NCI-H2107 treated with DMSO at 0.1 percent for 48 hours (cell line): ENCODE measurements around the gene FANCG.

Experiments used
- DNase-seq: peaks from one replicate; lab custom pipeline; 2025; ENCODE audit not compliant: unreplicated experiment; lab: John Stamatoyannopoulos, UW

FANCG gene

GRCh38 chr9:35067056-35067455, 12.7 kb downstream of the FANCG start:
- no peak for DNase-seq

GRCh38 chr9:35060548-35061207, 19.1 kb downstream of the FANCG start:
- DNase-seq, result no peak

DNA sequence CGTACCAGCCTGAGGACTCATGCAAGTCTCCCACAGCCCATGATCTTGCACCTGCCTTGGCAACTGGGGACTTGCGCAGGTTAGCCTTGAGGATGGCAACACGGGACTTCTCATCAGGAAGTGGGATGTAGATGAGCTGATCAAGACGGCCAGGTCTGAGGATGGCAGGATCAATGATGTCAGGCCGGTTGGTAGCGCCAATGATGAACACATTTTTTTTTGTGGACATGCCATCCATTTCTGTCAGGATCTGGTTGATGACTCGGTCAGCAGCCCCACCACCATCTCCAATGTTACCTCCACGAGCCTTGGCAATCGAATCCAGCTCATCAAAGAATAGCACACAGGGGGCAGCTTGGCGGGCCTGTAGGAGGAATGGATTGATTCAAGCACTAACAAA, 20.3 kb downstream of the FANCG start:
- no peak for DNase-seq

DNA sequence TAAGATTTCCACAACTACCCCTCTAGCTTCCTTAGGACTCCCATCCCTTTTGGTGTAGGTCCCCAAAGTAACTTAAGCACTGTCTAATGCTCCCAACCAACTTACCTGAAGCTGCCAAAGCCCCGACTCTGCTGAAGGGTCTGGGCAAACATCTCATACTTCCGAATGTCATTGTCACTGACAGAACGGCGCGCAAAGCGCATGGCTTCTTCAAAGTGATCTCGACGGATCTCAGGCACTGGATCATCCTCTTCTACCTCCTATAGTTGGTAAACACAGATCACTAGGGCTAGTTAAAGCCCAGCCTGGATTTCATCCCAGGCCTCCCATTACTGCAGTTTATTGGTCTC, 22.5 kb downstream of the FANCG start:
- DNase-seq, result no peak

GRCh38 chr9:35056571-35057270, 23.0 kb downstream of the FANCG start:
- DNase-seq, result no peak

DNA sequence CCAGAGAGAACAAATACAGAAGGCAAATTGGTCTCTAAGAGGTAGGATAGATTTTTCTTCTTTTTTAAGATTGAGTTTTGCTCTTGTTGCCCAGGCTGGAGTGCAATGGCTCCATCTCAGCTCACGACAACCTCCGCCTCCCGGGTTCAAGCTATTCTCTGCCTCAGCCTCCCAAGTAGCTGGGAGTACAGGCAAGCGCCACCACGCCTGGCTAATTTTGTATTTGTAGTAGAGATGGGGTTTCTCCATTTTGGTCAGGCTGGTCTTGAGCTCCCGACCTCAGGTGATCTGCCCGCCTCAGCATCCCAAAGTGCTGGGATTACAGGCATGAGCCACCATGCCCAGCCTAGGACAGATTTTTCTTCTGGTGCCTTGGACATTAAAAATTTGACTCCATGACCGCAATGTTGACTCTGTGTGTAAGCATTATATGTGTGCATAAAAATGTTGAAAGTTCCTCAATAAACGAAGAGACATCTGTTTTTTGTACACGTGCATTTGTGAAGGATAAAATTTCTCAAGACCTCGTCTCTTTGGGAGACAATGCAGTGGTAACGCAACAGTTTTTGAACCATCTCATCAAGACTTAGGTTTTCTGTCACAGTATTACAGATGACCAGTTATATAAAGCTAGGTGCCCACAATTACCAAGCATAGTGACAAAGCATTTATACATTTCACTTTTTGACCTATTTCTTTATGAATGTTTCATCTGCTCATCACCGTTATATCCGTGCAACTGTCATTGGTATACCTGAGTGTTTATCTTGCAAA, 24.7 kb downstream of the FANCG start:
- no peak for DNase-seq

- no peak for DNase-seq
Observed at GRCh38 chr9:35054185-35054835, 25.4 kb downstream of the FANCG start.

GRCh38 chr9:35051069-35051967, 28.4 kb downstream of the FANCG start:
- DNase-seq, result peak; percentile 4

DNA sequence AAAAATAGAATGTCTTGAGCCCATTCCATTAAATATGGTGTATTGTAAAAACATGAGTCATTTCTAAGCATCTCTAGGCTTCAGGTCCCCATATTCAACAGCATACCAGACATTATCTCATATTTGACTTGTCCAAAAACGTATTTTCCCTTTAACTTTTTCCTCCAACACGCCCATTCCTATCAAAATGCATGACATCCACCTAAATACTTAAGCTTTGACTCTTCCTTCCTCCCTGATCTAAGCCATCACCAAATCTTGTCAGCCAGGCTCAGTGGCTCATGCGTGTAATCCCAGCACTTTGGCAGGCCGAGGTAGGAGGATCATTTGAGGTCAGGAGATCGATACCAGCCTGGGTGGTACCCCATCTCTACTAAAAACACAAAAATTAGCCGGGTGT, 31.2 kb downstream of the FANCG start:
- DNase-seq, result no peak

GRCh38 chr9:35044071-35044470, 35.7 kb downstream of the FANCG start:
- no peak for DNase-seq

DNA sequence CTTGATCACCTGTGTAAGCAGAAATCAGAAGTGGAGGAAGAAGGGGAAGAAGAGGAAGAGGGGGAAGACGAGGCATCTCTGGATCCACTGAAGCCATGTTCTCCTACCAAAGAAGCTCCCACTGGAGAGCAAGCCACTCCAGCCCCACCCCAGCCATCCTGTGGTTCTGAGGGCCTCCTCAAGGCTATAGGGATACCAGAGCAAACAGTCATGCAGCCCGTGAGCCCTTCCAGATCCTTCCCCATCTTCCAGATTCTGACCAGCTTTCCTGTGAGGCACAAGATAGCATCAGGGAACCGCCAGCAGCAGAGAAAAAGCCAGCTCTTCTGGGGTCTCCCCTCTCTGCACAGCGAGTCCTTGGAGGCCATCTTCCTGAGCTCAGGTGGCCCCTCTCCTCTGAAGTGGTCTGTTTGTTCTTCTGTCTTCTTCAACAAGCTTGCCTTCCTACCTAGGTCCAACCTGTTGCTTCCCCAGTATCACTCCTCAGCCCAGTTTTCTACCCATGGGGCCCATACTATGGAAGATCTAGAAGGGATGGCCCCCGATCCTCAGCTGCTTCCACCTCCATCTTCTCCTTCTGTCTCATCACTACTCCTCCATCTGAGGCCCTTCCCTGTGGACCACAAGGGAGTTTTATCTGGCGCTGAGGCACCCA, 36.7 kb downstream of the FANCG start:
- DNase-seq, result no peak

DNA sequence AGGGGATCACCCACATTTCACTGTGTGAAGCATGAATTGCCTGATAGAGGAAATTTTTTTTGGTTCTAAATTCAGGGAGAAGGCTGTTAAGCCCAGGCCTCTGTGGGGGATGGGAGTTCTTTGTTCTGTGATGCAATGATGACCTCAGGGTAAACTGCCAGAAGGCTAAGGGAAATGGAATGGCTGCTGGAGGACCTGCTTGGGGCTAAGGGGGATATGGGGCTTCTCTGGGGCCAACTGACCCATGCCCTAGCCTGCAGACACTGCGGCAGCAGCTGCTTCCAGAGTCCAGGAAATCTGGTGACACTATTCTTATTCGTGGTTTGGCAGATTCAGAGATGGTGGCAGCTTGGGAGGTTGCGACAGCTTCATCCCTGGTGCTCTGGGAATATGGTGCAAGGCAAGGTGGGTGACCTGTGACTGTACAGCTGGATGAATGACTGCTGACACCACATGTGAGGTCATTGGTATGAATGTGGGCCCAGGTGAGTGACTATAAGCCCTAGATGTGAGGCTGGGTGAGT, 37.6 kb downstream of the FANCG start:
- no peak for DNase-seq

DNA sequence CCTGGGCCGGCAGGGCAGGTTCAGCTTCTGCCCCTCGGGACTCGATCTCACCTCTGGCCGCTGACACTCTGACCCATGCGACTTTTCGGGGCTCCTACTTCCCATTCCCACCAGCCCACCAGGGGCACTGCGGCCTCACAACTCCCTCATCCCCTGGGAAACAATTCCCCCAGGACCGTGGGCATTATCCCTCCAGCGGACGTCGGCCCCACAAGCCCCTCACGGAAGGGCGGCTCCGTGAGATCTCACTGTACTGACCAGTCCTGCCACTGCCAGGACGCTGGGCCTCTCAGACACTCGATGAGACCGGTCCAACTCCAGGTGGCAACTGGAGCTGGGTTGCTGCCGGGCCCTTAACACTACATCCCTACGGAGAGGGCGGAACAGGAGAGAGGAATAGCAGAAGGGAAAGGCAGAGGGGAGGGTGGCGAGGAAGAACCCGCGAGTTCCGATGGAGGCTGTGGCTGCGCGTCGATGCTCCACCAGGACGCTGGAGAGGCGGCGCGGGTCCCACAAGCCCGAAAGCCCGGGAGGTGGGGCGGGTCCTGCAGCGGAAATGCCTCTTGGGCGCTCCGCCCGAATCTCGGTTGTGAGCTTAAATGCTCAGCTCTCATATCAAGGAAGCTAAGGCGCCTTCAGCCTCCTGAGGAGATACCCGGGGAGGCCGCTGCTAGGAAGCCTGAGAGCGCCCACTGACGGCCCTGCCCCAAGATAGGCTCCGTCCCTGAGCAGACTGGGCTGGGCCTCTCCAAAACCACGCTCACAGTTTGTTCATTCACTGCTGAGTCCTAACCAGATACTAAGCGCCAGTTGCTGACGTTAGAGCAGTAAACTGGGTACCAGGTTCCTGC, 43.7 kb downstream of the FANCG start:
- no peak for DNase-seq

DNA sequence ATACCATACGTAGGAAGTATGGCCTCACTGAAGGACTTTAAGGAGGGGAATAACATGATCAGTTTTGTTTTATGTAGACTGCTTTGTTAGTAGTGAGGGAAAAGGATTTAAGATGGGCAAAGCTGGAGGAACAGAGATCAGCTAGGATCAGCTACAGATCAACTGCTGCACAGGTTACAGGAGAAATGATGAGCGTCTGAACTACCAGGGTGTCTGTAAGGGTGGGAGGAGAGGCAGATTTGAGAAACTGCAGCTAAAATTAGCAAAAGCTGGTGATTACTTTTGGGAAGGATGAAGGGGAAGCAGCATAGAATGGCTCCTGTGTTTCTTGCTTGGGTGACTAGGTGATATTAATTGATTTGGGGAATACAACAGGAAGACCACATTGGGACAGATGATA, 46.6 kb downstream of the FANCG start:
- no peak for DNase-seq

- DNase-seq, result no peak
Observed at GRCh38 chr9:35029852-35030251, 49.9 kb downstream of the FANCG start.

- no peak for DNase-seq
Observed at GRCh38 chr9:35029241-35029640, 50.5 kb downstream of the FANCG start.

- DNase-seq, result no peak
Observed at GRCh38 chr9:35028341-35028740, 51.4 kb downstream of the FANCG start.

- DNase-seq, result no peak
Observed at GRCh38 chr9:35027860-35028259, 51.9 kb downstream of the FANCG start.

GRCh38 chr9:35027374-35027773, 52.4 kb downstream of the FANCG start:
- no peak for DNase-seq
